Measurements from ENCODE around the gene GMPS. TPM values are rescaled to one million over a fixed set of nuclear protein-coding genes. Genes with fewer than 3 reads are reported as not detected.

The GMPS gene
- total RNA-seq, 1 experiment from 2014 or later = 128 TPM

GRCh38 chr3:155886915-155887314 is 16.5 kb downstream of the GMPS start:
- Mint-ChIP-seq H3K27me3 (ENCODE audit: insufficient read depth, unreplicated experiment) (no peaks in the 10 kb centered on the region), H3K9me3 (ENCODE audit: unreplicated experiment) (no peaks in the 10 kb centered on the region), H3K4me1 (ENCODE audit: insufficient read depth, unreplicated experiment) (peaks cover 35% of the 10 kb centered on the region), H3K27ac (ENCODE audit: low read depth, unreplicated experiment) (peak overlapping the region; percentile 7), H3K4me3 (ENCODE audit: unreplicated experiment) (no peak overlapping the region), H3K36me3 (ENCODE audit: insufficient read depth, unreplicated experiment) (peaks cover 5% of the 10 kb centered on the region)
- ChIA-PET CTCF (no interaction called here), POLR2A (interaction anchor here (1.1 to 1.6 kb wide), 2 partner anchors 14 to 15 kb away, joined by 3 to 5 read pairs; no protein-coding TSS in a partner anchor)
- intact Hi-C loops (cut with micrococcal nuclease) = no loop called here
- no peak for DNase-seq (ENCODE audit: unreplicated experiment)
- no TSS peak for BruUV-seq (replicated peaks)
- no peak for TF ChIP-seq CTCF (IDR thresholded peaks at IDR 0.05; ENCODE audit: unreplicated experiment)

GRCh38 chr3:155889212-155889611 is 18.8 kb downstream of the GMPS start:
- intact Hi-C loops (cut with micrococcal nuclease) = no loop called here
- POLR2A ChIA-PET = interaction anchor here (0.6 to 1.5 kb wide), 4 partner anchors 8 to 36 kb away, joined by 3 to 7 read pairs (median 4); partner anchors contain the start of gene GMPS
- CTCF ChIA-PET = no interaction called here
- no peak for DNase-seq (ENCODE audit: unreplicated experiment)
- H3K27ac Mint-ChIP-seq (ENCODE audit: low read depth, unreplicated experiment) = no peak overlapping the region
- H3K27me3 Mint-ChIP-seq (ENCODE audit: insufficient read depth, unreplicated experiment) = no peaks in the 10 kb centered on the region
- no peaks in the 10 kb centered on the region for H3K9me3 Mint-ChIP-seq (ENCODE audit: unreplicated experiment)
- no TSS peak for BruUV-seq (replicated peaks)
- peaks cover 21% of the 10 kb centered on the region for H3K36me3 Mint-ChIP-seq (ENCODE audit: insufficient read depth, unreplicated experiment)
- H3K4me3 Mint-ChIP-seq (ENCODE audit: unreplicated experiment) = no peak overlapping the region
- no peak for TF ChIP-seq CTCF (IDR thresholded peaks at IDR 0.05; ENCODE audit: unreplicated experiment)
- H3K4me1 Mint-ChIP-seq (ENCODE audit: insufficient read depth, unreplicated experiment) = peaks cover 35% of the 10 kb centered on the region

- no TSS peak for BruUV-seq (replicated peaks)
- H3K27ac Mint-ChIP-seq (ENCODE audit: low read depth, unreplicated experiment) = no peak overlapping the region
- CTCF ChIA-PET = interaction anchor here (1.0 kb wide), 1 partner anchor 18 kb away, joined by 3 read pairs; no protein-coding TSS in a partner anchor
- DNase-seq (ENCODE audit: unreplicated experiment) = no peak
- peaks cover 29% of the 10 kb centered on the region for H3K36me3 Mint-ChIP-seq (ENCODE audit: insufficient read depth, unreplicated experiment)
- H3K27me3 Mint-ChIP-seq (ENCODE audit: insufficient read depth, unreplicated experiment) = no peaks in the 10 kb centered on the region
- no peak for TF ChIP-seq CTCF (IDR thresholded peaks at IDR 0.05; ENCODE audit: unreplicated experiment)
- POLR2A ChIA-PET = interaction anchor here (0.6 to 1.5 kb wide), 4 partner anchors 18 to 37 kb away, joined by 3 to 7 read pairs (median 4); partner anchors contain the start of gene GMPS
- peaks cover 30% of the 10 kb centered on the region for H3K4me1 Mint-ChIP-seq (ENCODE audit: insufficient read depth, unreplicated experiment)
- intact Hi-C loops (cut with micrococcal nuclease) = no loop called here
- H3K9me3 Mint-ChIP-seq (ENCODE audit: unreplicated experiment) = no peaks in the 10 kb centered on the region
- H3K4me3 Mint-ChIP-seq (ENCODE audit: unreplicated experiment) = no peak overlapping the region
Observed at GRCh38 chr3:155889952-155890351, 19.5 kb downstream of the GMPS start.

- no peaks in the 10 kb centered on the region for H3K27me3 Mint-ChIP-seq (ENCODE audit: insufficient read depth, unreplicated experiment)
- ChIA-PET POLR2A (interaction anchor here (0.7 to 1.4 kb wide), 4 partner anchors 19 to 37 kb away, joined by 3 to 7 read pairs (median 4); partner anchors contain the start of genes GMPS and SLC33A1), CTCF (interaction anchor here (1.0 kb wide), 1 partner anchor 18 kb away, joined by 3 read pairs; no protein-coding TSS in a partner anchor)
- H3K36me3 Mint-ChIP-seq (ENCODE audit: insufficient read depth, unreplicated experiment) = peaks cover 36% of the 10 kb centered on the region
- peaks cover 29% of the 10 kb centered on the region for H3K4me1 Mint-ChIP-seq (ENCODE audit: insufficient read depth, unreplicated experiment)
- TF ChIP-seq CTCF (IDR thresholded peaks at IDR 0.05; ENCODE audit: unreplicated experiment) = no peak
- DNase-seq (ENCODE audit: unreplicated experiment) = peak; percentile 30
- no peaks in the 10 kb centered on the region for H3K9me3 Mint-ChIP-seq (ENCODE audit: unreplicated experiment)
- H3K27ac Mint-ChIP-seq (ENCODE audit: low read depth, unreplicated experiment) = no peak overlapping the region
- no TSS peak for BruUV-seq (replicated peaks)
- no peak overlapping the region for H3K4me3 Mint-ChIP-seq (ENCODE audit: unreplicated experiment)
- intact Hi-C loops (cut with micrococcal nuclease) = no loop called here
Observed at GRCh38 chr3:155890671-155891190, 20.3 kb downstream of the GMPS start.

All from MCF 10A (cell line).